Gastroesophageal sphincter (tissue), 4 donors: ENCODE measurements around the gene CCDC88C. TPM values are rescaled to one million over a fixed set of nuclear protein-coding genes. Genes with fewer than 3 reads are reported as not detected.

ENCODE experiments used
- ATAC-seq: fragments of 150-250 bp; one replicate; pipeline ENCODE4 v1.9.1; 2016; ENCODE audit warnings: mild to moderate bottlenecking, moderate library complexity
- H3K27ac ChIP-seq, 4 donors: fragments of 200-600 bp; sonication (generic) in 3 of 4; 1 replicate in 3 of 4; 2 replicates in 1 of 4; pipeline ENCODE4 v1.5.1; 2016 to 2019
- H3K27me3 ChIP-seq: fragments of 200-600 bp; sonication (generic); one replicate; pipeline ENCODE4 v1.5.1; 2019
- H3K36me3 ChIP-seq, 2 donors: fragments of 200-600 bp; sonication (generic); one replicate each; pipeline ENCODE4 v1.5.1; 2019; ENCODE audit warnings: control low read depth in 1 of 2
- H3K4me1 ChIP-seq, 3 donors: fragments of 200-600 bp; sonication (generic); 1 replicate in 2 of 3; 2 replicates in 1 of 3; pipeline ENCODE4 v1.5.1; 2016 to 2019; ENCODE audit warnings: control low read depth in 2 of 3
- H3K4me3 ChIP-seq, 2 donors: fragments of 200-600 bp; sonication (generic); one replicate each; pipeline ENCODE4 v1.5.1; 2019; ENCODE audit warnings: mild to moderate bottlenecking in 1 of 2, moderate library complexity in 1 of 2
- H3K9me3 ChIP-seq, 3 donors: fragments of 200-600 bp; sonication (generic); one replicate each; pipeline ENCODE4 v1.5.1; 2017 to 2019; ENCODE audit warnings: control low read depth in 2 of 3
- CTCF ChIP-seq, 4 experiments: fragments of 200-600 bp in 2 of 4; fragments of 450-650 bp in 2 of 4; sonication (generic) in 1 of 4; IDR thresholded peaks; one replicate each; pipeline ENCODE4 v1.5.1; 2017 to 2019; ENCODE audit warnings: antibody characterized with exemption in 4 of 4, mild to moderate bottlenecking in 2 of 4, moderate library complexity in 2 of 4
- EP300 ChIP-seq: sonication (generic); formaldehyde crosslinking; IDR thresholded peaks from one replicate; pipeline ENCODE4 v1.6.1; 2017; ENCODE audit warnings: antibody characterized with exemption, mild to moderate bottlenecking
- POLR2A ChIP-seq, 2 donors: fragments of 450-650 bp; IDR thresholded peaks; one replicate each; pipeline ENCODE4 v1.6.1; 2017; ENCODE audit warnings: antibody characterized with exemption in 2 of 2, mild to moderate bottlenecking in 2 of 2, moderate library complexity in 1 of 2
- POLR2AphosphoS5 ChIP-seq: sonication (generic); formaldehyde crosslinking; IDR thresholded peaks from one replicate; pipeline ENCODE4 v1.6.1; 2017; ENCODE audit warnings: antibody characterized with exemption
- WGBS, 2 donors: methylation state at CpG; one replicate each; pipeline ENCODE4 v1.1.5; 2018; ENCODE audit warnings: low coverage in 1 of 2; 5-methylcytosine and 5-hydroxymethylcytosine counted together
- total RNA-seq, 4 donors: library from RNA; depleted of rRNA; stranded (reverse); fragments of >200 nt; gene quantifications; one replicate each; pipeline ENCODE4 v1.1.0, GENCODE V29; 2016

Gene CCDC88C
- total RNA-seq, 4 donors from 2014 or later: 2.0 to 10.1 (median 4.9) TPM

DNA sequence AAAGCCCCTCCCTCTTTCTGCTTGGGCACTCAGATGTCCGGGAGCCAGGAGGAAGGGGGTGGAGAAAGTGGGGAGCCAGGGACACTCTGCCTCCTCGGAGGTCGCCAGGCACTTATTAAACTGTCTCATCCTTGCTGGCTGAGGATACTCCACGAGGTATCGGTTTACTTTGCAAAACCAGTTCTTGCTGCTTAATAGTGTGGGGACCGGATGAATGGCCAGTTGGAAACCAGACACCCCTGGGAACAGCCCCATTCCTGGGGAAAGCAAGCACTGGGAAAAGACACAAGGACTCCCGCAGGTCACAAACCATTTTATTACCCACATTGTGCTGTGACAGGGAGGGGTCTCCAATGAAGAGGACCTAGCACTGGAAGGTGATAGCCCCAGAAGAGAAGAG lies 34.2 kb downstream of the CCDC88C start:
- Histone ChIP-seq H3K4me3 (no peak overlapping the region), H3K9me3 (no peaks in the 10 kb centered on the region), H3K27me3 (no peaks in the 10 kb centered on the region), H3K36me3 (no peaks in the 10 kb centered on the region), H3K27ac (no peak overlapping the region), H3K4me1 (peaks cover 0 to 36% (median 0%) of the 10 kb centered on the region in 3 donors)
- WGBS, 2 donors: 40 to 80% methylated on average over 1 to 2 of the region's 7 CpGs
- no peak for ATAC-seq
- TF ChIP-seq CTCF (IDR thresholded peaks at IDR 0.05) (no peak), POLR2A (IDR thresholded peaks at IDR 0.05) (no peak), EP300 (no peak), POLR2AphosphoS5 (no peak)

DNA sequence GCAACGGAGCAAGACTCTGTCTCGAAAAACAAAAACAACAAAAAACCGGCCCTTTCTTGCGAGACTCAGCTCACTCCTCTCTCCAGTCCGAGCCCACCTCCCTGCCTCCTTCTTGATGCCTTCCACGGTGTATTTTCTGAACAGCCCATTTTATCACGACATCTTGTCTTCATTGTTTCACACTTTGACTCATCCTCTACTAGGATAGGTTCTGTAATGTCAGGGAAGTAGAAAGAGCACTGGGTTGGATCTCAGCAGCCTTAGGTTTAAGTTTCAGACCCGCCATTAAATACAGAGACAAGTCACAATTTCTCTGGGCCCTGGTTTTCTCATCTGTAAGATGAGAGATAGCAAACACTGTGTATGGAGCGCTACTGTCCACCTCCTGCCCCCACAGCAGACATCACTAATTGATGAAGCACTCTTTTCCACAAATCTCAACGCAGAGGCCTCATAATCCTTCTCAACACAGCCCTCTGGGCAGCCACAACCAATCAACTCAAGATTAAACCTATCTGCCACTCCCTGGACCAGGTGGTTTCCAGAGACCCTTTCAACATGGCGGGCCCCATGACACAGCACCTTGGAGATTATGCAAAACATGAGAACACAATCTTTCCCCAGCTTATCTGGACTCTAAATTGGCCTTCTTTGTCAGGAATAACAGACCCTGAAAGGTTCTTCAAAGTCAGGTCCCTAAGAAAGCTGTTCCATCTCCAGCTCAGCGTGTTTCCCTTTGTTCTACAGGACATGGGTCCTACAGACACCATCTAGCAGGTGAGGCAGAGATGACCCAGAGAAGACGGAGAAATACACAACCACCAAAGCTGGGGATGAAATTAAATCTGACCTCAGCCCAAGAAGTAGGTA lies 35.6 kb downstream of the CCDC88C start:
- no peak for TF ChIP-seq CTCF (IDR thresholded peaks at IDR 0.05)
- TF ChIP-seq POLR2A (IDR thresholded peaks at IDR 0.05): no peak
- no peak for TF ChIP-seq EP300
- TF ChIP-seq POLR2AphosphoS5: no peak
- no peak for ATAC-seq
- Histone ChIP-seq H3K9me3 (no peaks in the 10 kb centered on the region), H3K27me3 (no peaks in the 10 kb centered on the region), H3K27ac (no peak overlapping the region), H3K4me3 (no peak overlapping the region), H3K36me3 (no peaks in the 10 kb centered on the region), H3K4me1 (peaks cover 0 to 36% (median 0%) of the 10 kb centered on the region in 3 donors)
- 88 to 94% methylated on average over 9 to 10 of the region's 13 CpGs for WGBS, 2 donors

GRCh38 chr14:91380610-91381371 lies 36.8 kb downstream of the CCDC88C start:
- Histone ChIP-seq H3K27ac (no peak overlapping the region), H3K27me3 (no peaks in the 10 kb centered on the region), H3K36me3 (no peaks in the 10 kb centered on the region), H3K9me3 (no peaks in the 10 kb centered on the region), H3K4me3 (no peak overlapping the region), H3K4me1 (peaks cover 0 to 42% (median 0%) of the 10 kb centered on the region in 3 donors)
- WGBS, 2 donors: 20 to 53% methylated on average over 3 to 8 of the region's 11 CpGs
- no peak for ATAC-seq
- TF ChIP-seq CTCF (IDR thresholded peaks at IDR 0.05) (no peak), EP300 (no peak), POLR2AphosphoS5 (no peak), POLR2A (IDR thresholded peaks at IDR 0.05) (no peak)

DNA sequence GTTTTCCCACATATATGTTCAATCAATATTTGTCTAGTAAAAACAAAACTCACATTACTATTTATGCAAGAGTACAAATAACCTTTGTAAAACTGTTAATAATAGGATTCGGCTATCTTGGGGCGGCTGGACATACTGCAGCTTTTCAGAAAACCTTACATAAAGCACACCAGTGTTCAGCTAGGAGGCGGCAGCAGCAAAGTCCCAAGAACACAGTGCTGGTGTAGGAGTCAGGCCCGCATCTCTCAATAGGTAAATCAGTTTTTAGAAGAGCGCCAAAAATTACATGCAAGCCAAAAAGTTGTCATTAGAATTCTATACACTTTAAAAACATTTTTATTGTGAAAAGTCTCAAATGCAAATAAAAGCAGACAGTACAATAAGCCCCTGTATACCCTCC lies 37.5 kb downstream of the CCDC88C start:
- Histone ChIP-seq H3K36me3 (no peaks in the 10 kb centered on the region), H3K4me3 (no peak overlapping the region), H3K27ac (no peak overlapping the region), H3K4me1 (peaks cover 0 to 42% (median 0%) of the 10 kb centered on the region in 3 donors), H3K9me3 (no peaks in the 10 kb centered on the region), H3K27me3 (no peaks in the 10 kb centered on the region)
- 74 to 94% methylated on average over 4 of the region's 5 CpGs for WGBS, 2 donors
- no peak for TF ChIP-seq POLR2AphosphoS5
- TF ChIP-seq POLR2A (IDR thresholded peaks at IDR 0.05): no peak
- no peak for TF ChIP-seq CTCF (IDR thresholded peaks at IDR 0.05)
- TF ChIP-seq EP300: no peak
- ATAC-seq: no peak
